Esophagus squamous epithelium (tissue), 5 donors: ENCODE results near the gene RASA1. TPM values are rescaled to one million over a fixed set of nuclear protein-coding genes. Genes with fewer than 3 reads are reported as not detected.

Source experiments
- DNase-seq: peaks from one replicate; lab custom pipeline; 2025; lab: John Stamatoyannopoulos, UW
- H3K27ac ChIP-seq, 4 donors: fragments of 200-600 bp; sonication (generic); one replicate each; pipeline ENCODE4 v1.5.1; 2016 to 2019; ENCODE audit warnings: mild to moderate bottlenecking in 1 of 4
- H3K27me3 ChIP-seq, 4 donors: fragments of 200-600 bp; sonication (generic); 1 replicate in 3 of 4; 2 replicates in 1 of 4; pipeline versions ENCODE4 v1.5.1 to v1.6.0; 2017 to 2021; ENCODE audit warnings: antibody characterized with exemption in 1 of 4
- H3K36me3 ChIP-seq, 3 donors: fragments of 200-600 bp; sonication (generic); one replicate each; pipeline ENCODE4 v1.5.1; 2016 to 2019
- H3K4me1 ChIP-seq, 3 donors: fragments of 200-600 bp; sonication (generic); one replicate each; pipeline ENCODE4 v1.5.1; 2017 to 2019
- H3K4me3 ChIP-seq, 4 donors: fragments of 200-600 bp; sonication (generic); 1 replicate in 3 of 4; 2 replicates in 1 of 4; pipeline ENCODE4 v1.5.1; 2016 to 2019; ENCODE audit warnings: mild to moderate bottlenecking in 2 of 4, moderate library complexity in 1 of 4
- H3K9me3 ChIP-seq, 3 donors: fragments of 200-600 bp; sonication (generic); one replicate each; pipeline ENCODE4 v1.5.1; 2016 to 2019
- CTCF ChIP-seq, 6 experiments: fragments of 450-650 bp in 4 of 6; fragments of 200-600 bp in 2 of 6; sonication (generic) in 2 of 6; IDR thresholded peaks; one replicate each; pipeline ENCODE4 v1.5.1; 2016 to 2019; ENCODE audit warnings: antibody characterized with exemption in 6 of 6, mild to moderate bottlenecking in 4 of 6, moderate library complexity in 4 of 6
- POLR2A ChIP-seq, 4 donors: fragments of 450-650 bp; IDR thresholded peaks; one replicate each; pipeline ENCODE4 v1.6.1; 2017; ENCODE audit warnings: antibody characterized with exemption in 4 of 4, mild to moderate bottlenecking in 4 of 4, moderate library complexity in 3 of 4
- WGBS, 2 donors: methylation state at CpG; one replicate each; pipeline ENCODE4 v1.1.5; 2018; 5-methylcytosine and 5-hydroxymethylcytosine counted together
- intact Hi-C: fragments of 100-400 bp; cut with DNase I; formaldehyde crosslinking; loops from one replicate; pipeline ENCODE4 v1.15.0; 2022
- total RNA-seq, 4 donors: library from RNA; depleted of rRNA; stranded (reverse); fragments of >200 nt; gene quantifications; one replicate each; pipeline ENCODE4 v1.1.0, GENCODE V29; 2016
- donor health status: DM: yes; HTN: yes; CAD: no.

Gene RASA1
- total RNA-seq, 4 donors from 2014 or later: 14.6 to 30.2 (median 26.5) TPM

GRCh38 chr5:87327998-87328397 lies 60.3 kb downstream of the RASA1 start:
- no peak for DNase-seq
- peaks cover 0 to 7% (median 0%) of the 10 kb centered on the region in 3 donors for H3K4me1 ChIP-seq
- no peak overlapping the region for H3K27ac ChIP-seq
- no peaks in the 10 kb centered on the region for H3K27me3 ChIP-seq
- peaks cover 0 to 13% (median 0%) of the 10 kb centered on the region in 3 donors for H3K36me3 ChIP-seq
- H3K9me3 ChIP-seq: no peaks in the 10 kb centered on the region
- no peak overlapping the region for H3K4me3 ChIP-seq
- intact Hi-C loops: no loop called here
- TF ChIP-seq CTCF (IDR thresholded peaks at IDR 0.05) (no peak), POLR2A (IDR thresholded peaks at IDR 0.05) (no peak)
- WGBS, 2 donors: 56 to 65% methylated on average over 2 of the region's 2 CpGs

GRCh38 chr5:87329114-87329513 lies 61.4 kb downstream of the RASA1 start:
- no peak for TF ChIP-seq CTCF (IDR thresholded peaks at IDR 0.05)
- no peak for TF ChIP-seq POLR2A (IDR thresholded peaks at IDR 0.05)
- 89 to 96% methylated on average over 6 of the region's 6 CpGs for WGBS, 2 donors
- DNase-seq: no peak
- no peaks in the 10 kb centered on the region for H3K9me3 ChIP-seq
- H3K36me3 ChIP-seq: peaks cover 0 to 24% (median 0%) of the 10 kb centered on the region in 3 donors
- H3K4me3 ChIP-seq: no peak overlapping the region
- H3K27ac ChIP-seq: no peak overlapping the region
- H3K27me3 ChIP-seq: no peaks in the 10 kb centered on the region
- intact Hi-C loops: no loop called here
- H3K4me1 ChIP-seq: peaks cover 0 to 7% (median 0%) of the 10 kb centered on the region in 3 donors

GRCh38 chr5:87339986-87340385 lies 72.3 kb downstream of the RASA1 start:
- no peaks in the 10 kb centered on the region for H3K4me1 ChIP-seq
- H3K27ac ChIP-seq: peak overlapping the region in 3 of 4 donors; percentile 22 to 45 (median 32)
- no peaks in the 10 kb centered on the region for H3K27me3 ChIP-seq
- H3K9me3 ChIP-seq: no peaks in the 10 kb centered on the region
- TF ChIP-seq POLR2A (IDR thresholded peaks at IDR 0.05) (no peak), CTCF (IDR thresholded peaks at IDR 0.05) (no peak)
- H3K4me3 ChIP-seq: no peak overlapping the region
- DNase-seq: no peak
- peaks cover 0 to 73% (median 0%) of the 10 kb centered on the region in 3 donors for H3K36me3 ChIP-seq
- intact Hi-C loops: no loop called here

- Histone ChIP-seq H3K4me3 (no peak overlapping the region), H3K9me3 (no peaks in the 10 kb centered on the region), H3K27ac (peak overlapping the region in 2 of 4 donors; percentile 22 to 45), H3K27me3 (no peaks in the 10 kb centered on the region), H3K36me3 (peaks cover 0 to 74% (median 0%) of the 10 kb centered on the region in 3 donors), H3K4me1 (no peaks in the 10 kb centered on the region)
- TF ChIP-seq CTCF (IDR thresholded peaks at IDR 0.05) (no peak), POLR2A (IDR thresholded peaks at IDR 0.05) (no peak)
- 55 to 59% methylated on average over 2 of the region's 2 CpGs for WGBS, 2 donors
- no peak for DNase-seq
- intact Hi-C loops: no loop called here
Observed at GRCh38 chr5:87340716-87341115, 73.0 kb downstream of the RASA1 start.

GRCh38 chr5:87347272-87347671 lies 79.6 kb downstream of the RASA1 start:
- peaks cover 0 to 53% (median 0%) of the 10 kb centered on the region in 3 donors for H3K36me3 ChIP-seq
- WGBS, 2 donors: 49 to 79% methylated on average over 1 of the region's 1 CpG
- intact Hi-C loops: no loop called here
- TF ChIP-seq CTCF (IDR thresholded peaks at IDR 0.05) (no peak), POLR2A (IDR thresholded peaks at IDR 0.05) (no peak)
- H3K27ac ChIP-seq: no peak overlapping the region
- no peaks in the 10 kb centered on the region for H3K9me3 ChIP-seq
- DNase-seq: no peak
- H3K4me3 ChIP-seq: no peak overlapping the region
- H3K27me3 ChIP-seq: no peaks in the 10 kb centered on the region
- peaks cover 0 to 14% (median 0%) of the 10 kb centered on the region in 3 donors for H3K4me1 ChIP-seq
